Measurements from ENCODE around the gene RUBCN.

RUBCN gene

DNA sequence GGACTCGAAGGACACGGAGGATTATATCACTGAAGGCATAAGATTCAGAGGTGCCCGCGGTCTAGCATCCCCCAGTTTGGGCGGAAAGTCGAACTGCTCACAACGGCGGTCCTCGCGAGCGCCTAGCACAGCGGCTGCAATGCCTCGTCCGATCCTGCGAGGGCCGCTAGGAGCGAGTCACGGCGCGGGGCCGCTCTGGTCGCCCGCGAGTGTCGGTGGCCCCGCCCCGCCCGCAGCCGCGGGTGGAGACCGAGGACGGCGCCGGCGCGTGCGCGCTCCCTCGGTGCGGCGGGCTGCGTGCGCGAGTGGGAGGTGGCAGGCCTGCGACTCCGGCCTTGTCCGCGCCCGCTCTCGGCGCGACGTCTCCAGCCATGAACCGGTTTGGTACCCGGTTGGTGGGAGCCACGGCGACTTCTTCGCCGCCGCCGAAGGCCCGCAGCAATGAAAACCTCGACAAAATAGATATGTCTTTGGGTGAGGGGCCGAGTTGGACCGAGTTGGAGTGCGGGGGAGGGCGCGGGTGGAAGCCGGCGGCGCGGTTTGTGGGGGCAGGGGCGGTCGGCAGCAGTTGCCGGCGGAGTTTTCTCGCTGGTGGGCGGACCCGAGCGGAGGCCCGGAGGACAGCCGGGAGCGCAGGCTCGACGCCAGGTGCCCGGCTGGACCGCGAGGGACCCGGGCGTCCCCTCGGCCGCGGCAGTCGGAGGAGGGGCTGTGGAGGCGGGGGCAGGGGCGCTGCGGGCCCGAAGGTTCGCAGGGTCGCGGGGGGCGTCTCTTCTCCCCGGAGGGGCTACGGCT, 13.1 kb upstream of the RUBCN start, which contains the start of gene FYTTD1:
Gene FYTTD1 (plus strand): TSS at position 283 of the 795 bp plus-strand sequence. CDS start 89 bp downstream, at position 372.
- Histone ChIP-seq H3K27me3 (ENCODE audit: control insufficient read depth, insufficient read depth, low read length) (no peaks in the 10 kb centered on the region), H3K4me1 (ENCODE audit: control insufficient read depth, insufficient read depth, low read length) (peaks cover 17% of the 10 kb centered on the region), H3K4me2 (ENCODE audit: low read length) (peak within 1 kb of the TSS; percentile 98), H3K9ac (ENCODE audit: low read depth, low read length) (peak within 1 kb of the TSS; percentile 89), H3K36me3 (ENCODE audit: insufficient read depth, low read length) (no peaks in the 10 kb centered on the region), H3K9me3 (replicated peaks; ENCODE audit: low read length) (no peaks in the 10 kb centered on the region), H3K4me3 (ENCODE audit: low read length) (peak within 1 kb of the TSS; percentile 88)

DNA sequence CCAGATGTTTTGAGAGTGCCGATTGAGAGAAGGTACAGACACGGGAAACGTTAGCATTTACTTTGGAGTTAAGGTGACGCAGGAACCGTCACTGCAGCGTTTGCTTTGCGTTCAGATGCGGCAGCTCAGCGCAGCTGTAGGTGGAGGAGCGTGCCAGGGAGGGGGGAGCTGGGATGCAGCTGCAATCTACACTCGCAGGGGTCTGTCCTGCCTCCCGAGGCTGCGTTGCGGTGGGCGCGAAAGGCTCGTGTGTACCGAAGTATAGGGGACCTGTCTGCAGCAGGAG, 12.6 kb upstream of the RUBCN start:
- Histone ChIP-seq H3K36me3 (ENCODE audit: insufficient read depth, low read length) (no peaks in the 10 kb centered on the region), H3K27me3 (ENCODE audit: control insufficient read depth, insufficient read depth, low read length) (no peaks in the 10 kb centered on the region), H3K9ac (ENCODE audit: low read depth, low read length) (peak overlapping the region; percentile 89), H3K4me3 (ENCODE audit: low read length) (peak overlapping the region; percentile 88), H3K9me3 (replicated peaks; ENCODE audit: low read length) (no peaks in the 10 kb centered on the region), H3K4me2 (ENCODE audit: low read length) (peak overlapping the region; percentile 98), H3K4me1 (ENCODE audit: control insufficient read depth, insufficient read depth, low read length) (peaks cover 17% of the 10 kb centered on the region)

DNA sequence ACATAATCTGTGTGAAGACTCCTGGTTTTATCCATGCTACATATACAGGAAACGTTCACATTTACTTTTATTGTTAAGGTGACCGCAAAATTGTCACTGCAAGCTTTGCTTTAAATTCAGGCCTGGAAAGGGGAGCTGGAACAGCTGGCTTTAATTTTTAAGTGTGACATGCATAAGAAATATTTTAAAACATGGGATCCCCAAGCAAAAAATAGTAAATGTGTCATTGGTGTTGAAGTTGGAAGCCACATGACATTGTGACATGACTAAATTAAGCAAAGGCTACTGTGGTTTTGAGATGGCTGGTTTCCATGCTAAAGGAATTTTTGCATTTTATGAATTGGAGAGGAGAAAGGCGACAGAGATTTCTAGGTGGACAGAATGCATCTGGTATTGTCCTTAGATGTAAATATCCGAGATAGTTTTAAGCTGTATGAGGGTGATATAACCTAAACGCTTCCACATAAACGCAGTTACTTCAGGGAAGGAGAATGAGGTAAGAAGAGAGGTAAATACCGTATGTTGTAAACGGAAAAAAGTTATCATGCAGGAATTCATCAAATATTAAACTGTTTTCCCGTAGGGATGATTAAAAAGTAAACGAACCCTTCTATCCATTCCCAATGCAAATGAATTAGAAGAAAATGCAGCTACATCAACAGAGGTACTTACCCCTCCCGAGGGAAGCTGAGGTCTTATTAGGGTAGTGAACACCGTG, 12.1 kb upstream of the RUBCN start:
- no peaks in the 10 kb centered on the region for H3K36me3 ChIP-seq (ENCODE audit: insufficient read depth, low read length)
- no peaks in the 10 kb centered on the region for H3K27me3 ChIP-seq (ENCODE audit: control insufficient read depth, insufficient read depth, low read length)
- peak overlapping the region; percentile 89 for H3K9ac ChIP-seq (ENCODE audit: low read depth, low read length)
- peak overlapping the region; percentile 98 for H3K4me2 ChIP-seq (ENCODE audit: low read length)
- H3K4me3 ChIP-seq (ENCODE audit: low read length): peak overlapping the region; percentile 88
- peaks cover 17% of the 10 kb centered on the region for H3K4me1 ChIP-seq (ENCODE audit: control insufficient read depth, insufficient read depth, low read length)
- H3K9me3 ChIP-seq (replicated peaks; ENCODE audit: low read length): no peaks in the 10 kb centered on the region

DNA sequence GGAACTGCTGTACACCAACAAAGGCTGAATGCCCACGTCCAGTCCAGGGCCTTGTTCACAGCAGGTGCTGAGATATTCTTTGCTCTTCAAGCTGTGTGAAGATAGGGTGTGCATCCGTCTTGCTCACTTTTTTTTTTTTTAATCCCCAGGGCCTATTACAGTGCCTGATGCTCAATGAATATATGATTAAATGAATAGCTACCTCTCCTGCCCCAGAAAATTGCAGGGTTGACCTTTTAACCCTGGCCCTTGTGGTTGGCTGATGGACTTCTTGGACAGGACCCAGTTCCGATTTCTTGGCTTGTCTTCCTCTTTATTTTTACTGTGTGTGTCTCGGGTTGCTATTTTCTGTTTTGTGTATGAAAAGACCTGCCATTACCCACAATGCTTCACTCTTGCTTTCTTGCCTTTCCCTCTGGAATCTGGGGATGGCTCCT, 10.1 kb upstream of the RUBCN start:
- Histone ChIP-seq H3K27me3 (ENCODE audit: control insufficient read depth, insufficient read depth, low read length) (no peaks in the 10 kb centered on the region), H3K4me1 (ENCODE audit: control insufficient read depth, insufficient read depth, low read length) (peaks cover 12% of the 10 kb centered on the region), H3K36me3 (ENCODE audit: insufficient read depth, low read length) (no peaks in the 10 kb centered on the region), H3K4me2 (ENCODE audit: low read length) (no peak overlapping the region), H3K9ac (ENCODE audit: low read depth, low read length) (no peak overlapping the region), H3K4me3 (ENCODE audit: low read length) (no peak overlapping the region), H3K9me3 (replicated peaks; ENCODE audit: low read length) (no peaks in the 10 kb centered on the region)

DNA sequence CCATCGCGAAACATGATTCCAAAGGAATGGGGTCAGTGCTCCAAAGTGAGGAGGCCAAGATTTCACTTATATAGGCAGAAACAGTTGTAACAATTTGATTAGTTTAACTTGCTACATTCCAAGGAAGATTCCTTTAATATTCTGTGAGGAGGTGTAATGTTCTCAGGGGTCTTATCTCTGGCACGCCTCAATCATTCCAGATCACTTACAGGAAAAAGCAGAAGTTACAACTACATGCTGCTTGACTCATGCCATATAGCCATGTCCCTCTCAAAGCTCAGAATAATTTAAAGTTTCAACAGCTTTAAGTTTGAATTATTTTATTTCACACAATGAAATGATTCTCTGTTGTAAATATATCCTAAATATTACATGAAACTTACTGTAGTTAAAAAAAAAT, 9.5 kb upstream of the RUBCN start:
- no peaks in the 10 kb centered on the region for H3K27me3 ChIP-seq (ENCODE audit: control insufficient read depth, insufficient read depth, low read length)
- H3K4me3 ChIP-seq (ENCODE audit: low read length): no peak overlapping the region
- no peaks in the 10 kb centered on the region for H3K36me3 ChIP-seq (ENCODE audit: insufficient read depth, low read length)
- H3K9me3 ChIP-seq (replicated peaks; ENCODE audit: low read length): no peaks in the 10 kb centered on the region
- peaks cover 9% of the 10 kb centered on the region for H3K4me1 ChIP-seq (ENCODE audit: control insufficient read depth, insufficient read depth, low read length)
- no peak overlapping the region for H3K9ac ChIP-seq (ENCODE audit: low read depth, low read length)
- no peak overlapping the region for H3K4me2 ChIP-seq (ENCODE audit: low read length)

DNA sequence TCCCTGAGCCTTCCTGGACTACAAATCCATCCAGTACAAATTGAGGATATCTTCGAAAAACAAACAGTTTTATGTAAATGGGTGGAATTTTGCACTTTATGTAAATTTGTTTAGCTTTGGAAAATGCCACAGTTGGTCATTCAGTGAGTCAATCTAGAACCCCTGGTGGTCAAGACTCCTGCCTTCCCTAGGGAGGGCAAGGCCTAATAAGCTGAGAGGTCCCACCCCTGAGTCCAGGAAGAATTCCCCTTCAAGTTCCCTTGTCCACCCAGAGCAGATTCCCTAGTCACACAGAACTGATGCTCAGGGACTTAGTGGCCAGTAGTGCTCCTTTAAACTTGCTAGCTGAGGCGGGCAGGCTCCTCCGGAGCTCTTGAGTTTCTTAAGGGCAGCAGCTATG, 6.1 kb upstream of the RUBCN start:
- Histone ChIP-seq H3K4me2 (ENCODE audit: low read length) (no peak overlapping the region), H3K36me3 (ENCODE audit: insufficient read depth, low read length) (no peaks in the 10 kb centered on the region), H3K9me3 (replicated peaks; ENCODE audit: low read length) (no peaks in the 10 kb centered on the region), H3K4me1 (ENCODE audit: control insufficient read depth, insufficient read depth, low read length) (peaks cover under 1% of the 10 kb centered on the region), H3K27me3 (ENCODE audit: control insufficient read depth, insufficient read depth, low read length) (no peaks in the 10 kb centered on the region), H3K9ac (ENCODE audit: low read depth, low read length) (no peak overlapping the region), H3K4me3 (ENCODE audit: low read length) (no peak overlapping the region)

DNA sequence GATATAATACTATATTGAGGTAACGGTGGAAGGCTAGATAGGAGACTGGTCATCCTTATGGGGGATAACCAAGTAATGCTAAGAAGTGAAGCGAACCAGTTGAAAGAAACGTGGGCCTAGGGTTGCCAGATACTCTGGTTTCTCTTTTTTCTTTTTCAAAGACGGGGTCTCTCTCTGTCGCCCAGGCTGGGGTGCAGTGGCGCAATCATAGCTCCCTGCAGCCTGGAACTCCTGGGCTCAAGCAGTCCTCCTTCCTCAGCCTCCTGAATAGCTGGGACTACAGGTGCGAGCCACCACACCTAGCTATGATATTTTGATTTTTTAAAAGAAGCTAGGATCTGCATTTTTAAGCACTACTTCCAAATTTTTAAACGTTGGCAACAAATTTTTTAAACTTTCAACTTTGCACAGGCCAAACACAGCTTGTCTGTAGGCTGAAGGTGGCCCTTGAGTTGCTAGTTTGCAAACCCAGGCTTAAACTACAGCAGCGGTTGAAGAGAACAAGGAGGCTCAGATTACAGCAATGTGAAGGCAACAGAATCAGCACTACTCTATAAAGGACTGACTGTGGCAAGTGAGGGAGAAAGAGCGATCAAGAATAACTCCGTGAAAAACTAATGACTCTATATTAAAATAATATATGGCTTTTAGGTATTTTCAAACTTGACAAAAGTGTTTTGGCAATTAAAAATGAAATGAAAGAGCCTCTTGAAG, 1.2 kb upstream of the RUBCN start:
- Histone ChIP-seq H3K9ac (ENCODE audit: low read depth, low read length) (peak overlapping the region; percentile 84), H3K9me3 (replicated peaks; ENCODE audit: low read length) (no peaks in the 10 kb centered on the region), H3K36me3 (ENCODE audit: insufficient read depth, low read length) (no peaks in the 10 kb centered on the region), H3K4me1 (ENCODE audit: control insufficient read depth, insufficient read depth, low read length) (peaks cover 15% of the 10 kb centered on the region), H3K27me3 (ENCODE audit: control insufficient read depth, insufficient read depth, low read length) (no peaks in the 10 kb centered on the region), H3K4me3 (ENCODE audit: low read length) (peak overlapping the region; percentile 80), H3K4me2 (ENCODE audit: low read length) (peak overlapping the region; percentile 98)

DNA sequence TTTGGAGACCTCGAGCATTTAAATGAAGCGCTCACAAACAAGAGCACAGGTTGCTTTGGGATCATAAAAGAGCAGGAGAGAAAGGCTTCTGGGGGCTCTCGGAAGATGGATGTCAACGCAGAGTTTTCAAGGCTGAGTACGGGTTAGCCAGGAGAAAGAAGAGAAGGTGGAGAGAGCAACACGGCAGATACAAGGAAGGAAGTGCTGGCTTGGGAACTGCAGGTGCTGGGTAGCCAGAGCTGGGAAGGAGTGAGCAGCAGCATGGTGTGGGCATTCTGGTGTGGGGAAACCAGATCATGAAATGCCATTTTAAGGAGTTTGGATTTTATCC, 580 bp upstream of the RUBCN start:
- Histone ChIP-seq H3K36me3 (ENCODE audit: insufficient read depth, low read length) (no peaks in the 10 kb centered on the region), H3K4me1 (ENCODE audit: control insufficient read depth, insufficient read depth, low read length) (peaks cover 15% of the 10 kb centered on the region), H3K4me3 (ENCODE audit: low read length) (peak overlapping the region; percentile 80), H3K27me3 (ENCODE audit: control insufficient read depth, insufficient read depth, low read length) (no peaks in the 10 kb centered on the region), H3K9me3 (replicated peaks; ENCODE audit: low read length) (no peaks in the 10 kb centered on the region), H3K9ac (ENCODE audit: low read depth, low read length) (peak overlapping the region; percentile 84), H3K4me2 (ENCODE audit: low read length) (peak overlapping the region; percentile 98)

DNA sequence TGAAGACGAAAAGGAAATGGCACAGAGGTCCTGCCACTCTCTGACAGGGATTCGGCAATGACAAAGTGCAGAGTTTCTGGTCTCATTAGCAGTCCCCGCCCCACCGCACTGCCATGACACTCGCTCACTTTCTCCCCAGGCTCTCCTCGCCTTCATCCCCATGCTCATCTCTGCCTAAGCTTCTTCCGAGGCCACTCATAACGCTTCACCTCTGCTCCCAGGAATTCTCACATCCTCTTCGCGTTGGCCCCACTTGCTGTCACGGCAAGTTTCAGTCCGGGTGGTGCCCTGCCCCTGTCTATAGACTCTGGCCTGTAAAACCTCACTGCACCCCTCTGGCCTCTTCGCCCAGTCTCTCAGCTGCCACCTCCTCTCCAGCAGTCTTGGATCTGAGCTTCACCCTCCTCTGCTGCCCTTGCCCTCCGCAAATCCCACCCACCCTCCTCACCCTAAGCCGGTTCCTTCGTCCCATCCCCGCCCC, 654 bp downstream of the RUBCN start:
- H3K4me3 ChIP-seq (ENCODE audit: low read length): peak overlapping the region; percentile 80
- H3K36me3 ChIP-seq (ENCODE audit: insufficient read depth, low read length): no peaks in the 10 kb centered on the region
- peak overlapping the region; percentile 89 for H3K9ac ChIP-seq (ENCODE audit: low read depth, low read length)
- H3K4me2 ChIP-seq (ENCODE audit: low read length): peak overlapping the region; percentile 86
- H3K27me3 ChIP-seq (ENCODE audit: control insufficient read depth, insufficient read depth, low read length): no peaks in the 10 kb centered on the region
- peaks cover 15% of the 10 kb centered on the region for H3K4me1 ChIP-seq (ENCODE audit: control insufficient read depth, insufficient read depth, low read length)
- H3K9me3 ChIP-seq (replicated peaks; ENCODE audit: low read length): no peaks in the 10 kb centered on the region

DNA sequence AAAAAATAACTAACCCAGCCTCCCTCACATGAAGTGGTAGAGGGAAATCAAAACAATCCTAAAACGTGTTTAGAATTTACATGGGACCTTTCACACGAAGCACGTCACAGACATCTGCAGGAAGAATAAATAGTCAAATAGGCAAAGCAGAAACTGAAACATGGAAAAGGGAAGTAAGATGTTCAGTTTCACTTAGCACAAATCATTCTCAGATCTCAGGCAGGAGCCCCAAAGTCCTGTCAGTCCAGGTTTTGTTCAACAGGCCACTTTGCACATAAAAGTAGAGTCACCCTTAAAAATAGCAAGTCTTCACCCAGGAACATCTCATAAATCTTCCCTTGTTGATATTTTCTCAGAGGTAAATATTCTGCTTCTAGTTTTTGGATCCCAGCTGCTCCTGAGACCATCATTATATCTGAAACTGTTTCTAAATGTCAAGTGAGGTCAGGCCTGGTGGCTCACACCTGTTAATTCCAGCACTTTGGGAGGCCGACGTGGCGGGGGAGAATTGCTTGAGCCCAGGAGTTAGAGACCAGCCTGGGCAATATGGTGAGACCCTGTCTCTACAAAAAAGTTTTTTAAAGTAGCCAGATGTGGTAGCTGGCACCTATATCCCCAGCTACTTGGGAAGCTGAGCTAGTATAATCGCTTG, 1.9 kb downstream of the RUBCN start:
- Histone ChIP-seq H3K27me3 (ENCODE audit: control insufficient read depth, insufficient read depth, low read length) (no peaks in the 10 kb centered on the region), H3K9me3 (replicated peaks; ENCODE audit: low read length) (no peaks in the 10 kb centered on the region), H3K4me2 (ENCODE audit: low read length) (peak overlapping the region; percentile 0), H3K36me3 (ENCODE audit: insufficient read depth, low read length) (no peaks in the 10 kb centered on the region), H3K4me1 (ENCODE audit: control insufficient read depth, insufficient read depth, low read length) (peaks cover 17% of the 10 kb centered on the region), H3K4me3 (ENCODE audit: low read length) (no peak overlapping the region), H3K9ac (ENCODE audit: low read depth, low read length) (no peak overlapping the region)

DNA sequence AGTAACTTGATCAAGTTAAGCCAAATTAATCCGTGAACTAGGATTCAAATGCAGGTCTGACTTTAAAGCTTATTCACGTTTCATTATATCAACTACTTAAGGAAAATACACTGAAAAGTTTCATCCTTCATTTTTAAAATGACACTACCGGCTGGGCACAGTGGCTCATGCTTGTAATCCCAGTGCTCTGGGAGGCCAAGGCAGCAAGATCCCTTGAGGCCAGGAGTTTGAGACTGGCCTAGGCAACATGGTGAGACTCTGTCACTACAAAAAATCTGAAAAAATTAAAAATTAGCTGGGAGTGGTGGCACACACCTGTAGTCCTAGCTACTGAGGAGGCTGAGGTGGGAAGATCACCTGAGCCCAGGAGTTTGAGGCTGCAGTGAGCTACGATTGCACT, 3.7 kb downstream of the RUBCN start:
- no peak overlapping the region for H3K4me3 ChIP-seq (ENCODE audit: low read length)
- no peaks in the 10 kb centered on the region for H3K36me3 ChIP-seq (ENCODE audit: insufficient read depth, low read length)
- no peak overlapping the region for H3K9ac ChIP-seq (ENCODE audit: low read depth, low read length)
- H3K9me3 ChIP-seq (replicated peaks; ENCODE audit: low read length): no peaks in the 10 kb centered on the region
- H3K4me1 ChIP-seq (ENCODE audit: control insufficient read depth, insufficient read depth, low read length): peaks cover 17% of the 10 kb centered on the region
- no peak overlapping the region for H3K4me2 ChIP-seq (ENCODE audit: low read length)
- H3K27me3 ChIP-seq (ENCODE audit: control insufficient read depth, insufficient read depth, low read length): no peaks in the 10 kb centered on the region
